GM12873 (cell line): ENCODE measurements around the gene IFT80.

Experiments
- CTCF ChIP-seq: IDR thresholded peaks from 2 replicates; pipeline ENCODE4 v1.5.1; 2012; ENCODE audit warnings: low read depth, mild to moderate bottlenecking, moderate library complexity, low read length, control low read depth; ENCODE audit not compliant: insufficient read depth; ENCODE audit errors: missing control alignments

Gene IFT80

GRCh38 chr3:160399125-160400029 is at the start of gene IFT80, which contains the start of gene SMC4:
IFT80 (minus strand) TSS chr3:160399225; CDS start chr3:160384600, 14,625 bp downstream.
SMC4 (plus strand) TSS chr3:160399650; CDS start chr3:160400827, 1,177 bp downstream.
- no peak for TF ChIP-seq CTCF

- no peak for TF ChIP-seq CTCF
Observed at GRCh38 chr3:160447544-160447943, 48.5 kb upstream of the IFT80 start.

- no peak for TF ChIP-seq CTCF
Observed at GRCh38 chr3:160446522-160447056, 47.6 kb upstream of the IFT80 start.

- no peak for TF ChIP-seq CTCF
Observed at GRCh38 chr3:160445854-160446253, 46.8 kb upstream of the IFT80 start.

- TF ChIP-seq CTCF = no peak
Observed at GRCh38 chr3:160444411-160444810, 45.4 kb upstream of the IFT80 start.

GRCh38 chr3:160440687-160441086 is 41.7 kb upstream of the IFT80 start:
- no peak for TF ChIP-seq CTCF

- TF ChIP-seq CTCF = no peak
Observed at GRCh38 chr3:160437083-160437455, 38.0 kb upstream of the IFT80 start.
